H9 (cell line): ENCODE data around the gene HOXB1. TPM values are rescaled to one million over a fixed set of nuclear protein-coding genes. Genes with fewer than 3 reads are reported as not detected.

Experiments used
- DNase-seq: peaks from one replicate; pipeline ENCODE4 v3.0.0-alpha.2; 2017
- H2AFZ ChIP-seq: one replicate; pipeline ENCODE4 v1.6.1; 2013; ENCODE audit warnings: mild to moderate bottlenecking, low read length, control low read depth, moderate library complexity
- H2AK5ac ChIP-seq: 2 replicates; pipeline ENCODE4 v1.6.1; 2013; ENCODE audit warnings: low read length, control low read depth, mixed read lengths; ENCODE audit not compliant: insufficient read length
- H2BK120ac ChIP-seq: one replicate; pipeline ENCODE4 v1.6.1; 2013; ENCODE audit warnings: low read depth, mild to moderate bottlenecking, low read length, control low read depth, inconsistent platforms; ENCODE audit not compliant: poor library complexity, severe bottlenecking
- H2BK12ac ChIP-seq: 2 replicates; pipeline ENCODE4 v1.6.1; 2013; ENCODE audit warnings: low read length, control low read depth, mixed read lengths, low read depth; ENCODE audit not compliant: insufficient read length
- H2BK15ac ChIP-seq: 2 replicates; pipeline ENCODE4 v1.6.1; 2013; ENCODE audit warnings: low read depth, low read length, control low read depth
- H2BK20ac ChIP-seq: one replicate; pipeline ENCODE4 v1.6.1; 2013; ENCODE audit warnings: low read depth, mild to moderate bottlenecking, low read length, control low read depth, inconsistent platforms; ENCODE audit not compliant: poor library complexity, severe bottlenecking
- H2BK5ac ChIP-seq: 2 replicates; pipeline ENCODE4 v1.6.1; 2013; ENCODE audit warnings: low read length, control low read depth, mixed read lengths; ENCODE audit not compliant: insufficient read length
- H3K14ac ChIP-seq: 2 replicates; pipeline ENCODE4 v1.6.1; 2013; ENCODE audit warnings: low read length, control low read depth; ENCODE audit not compliant: insufficient read depth
- H3K18ac ChIP-seq: 2 replicates; pipeline ENCODE4 v1.6.1; 2013; ENCODE audit warnings: low read depth, mild to moderate bottlenecking, mixed read lengths, low read length, control low read depth; ENCODE audit not compliant: insufficient read length
- H3K23ac ChIP-seq: 2 replicates; pipeline ENCODE4 v1.6.1; 2013; ENCODE audit warnings: low read length, control low read depth, mixed read lengths, low read depth; ENCODE audit not compliant: insufficient read length
- H3K23me2 ChIP-seq: 2 replicates; pipeline ENCODE4 v1.6.1; 2013; ENCODE audit warnings: low read depth, mild to moderate bottlenecking, mixed read lengths, low read length, control low read depth; ENCODE audit not compliant: insufficient read length, poor library complexity, severe bottlenecking
- H3K27ac ChIP-seq: 2 replicates; pipeline ENCODE4 v1.5.1; 2013; ENCODE audit warnings: low read length, control low read depth, mixed read lengths, low read depth; ENCODE audit not compliant: insufficient read length
- H3K27me3 ChIP-seq: 2 replicates; pipeline ENCODE4 v1.6.1; 2013; ENCODE audit warnings: low read length, control low read depth, inconsistent platforms; ENCODE audit not compliant: insufficient read depth
- H3K4ac ChIP-seq: 2 replicates; pipeline ENCODE4 v1.6.1; 2013; ENCODE audit warnings: low read depth, mild to moderate bottlenecking, control low read depth, inconsistent platforms, low read length, moderate library complexity
- H3K4me1 ChIP-seq: 2 replicates; pipeline ENCODE4 v1.6.1; 2013; ENCODE audit warnings: low read length, control low read depth, inconsistent platforms; ENCODE audit not compliant: insufficient read depth
- H3K4me2 ChIP-seq: 2 replicates; pipeline ENCODE4 v1.6.1; 2013; ENCODE audit warnings: low read length, control low read depth, mixed read lengths; ENCODE audit not compliant: insufficient read length, insufficient read depth
- H3K56ac ChIP-seq: 2 replicates; pipeline ENCODE4 v1.6.1; 2013; ENCODE audit warnings: low read depth, mild to moderate bottlenecking, mixed read lengths, low read length, control low read depth; ENCODE audit not compliant: insufficient read length
- H3K79me1 ChIP-seq: 2 replicates; pipeline ENCODE4 v1.6.1; 2013; ENCODE audit warnings: low read depth, mild to moderate bottlenecking, moderate library complexity, low read length, control low read depth, inconsistent platforms; ENCODE audit not compliant: insufficient read depth, poor library complexity, severe bottlenecking
- H3K79me2 ChIP-seq: 2 replicates; pipeline ENCODE4 v1.6.1; 2013; ENCODE audit warnings: low read length, control low read depth, inconsistent platforms; ENCODE audit not compliant: insufficient read depth
- H3K9ac ChIP-seq: 2 replicates; pipeline ENCODE4 v1.6.1; 2013; ENCODE audit warnings: low read length, control low read depth, mixed read lengths; ENCODE audit not compliant: insufficient read length; ENCODE audit errors: extremely low read depth
- H3K9me3 ChIP-seq: one replicate; pipeline ENCODE4 v1.6.1; 2013; ENCODE audit warnings: low read depth, low read length, inconsistent platforms; ENCODE audit not compliant: control insufficient read depth
- H3T11ph ChIP-seq: one replicate; pipeline ENCODE4 v1.6.1; 2013; ENCODE audit warnings: mild to moderate bottlenecking, low read length, control low read depth, inconsistent platforms
- H4K20me1 ChIP-seq: one replicate; pipeline ENCODE4 v1.6.1; 2013; ENCODE audit not compliant: control insufficient read depth, insufficient read length, insufficient read depth
- H4K5ac ChIP-seq: 2 replicates; pipeline ENCODE4 v1.6.1; 2013; ENCODE audit warnings: low read depth, mild to moderate bottlenecking, mixed read lengths, low read length, control low read depth; ENCODE audit not compliant: insufficient read length
- H4K8ac ChIP-seq: replicated peaks from 2 replicates; pipeline ENCODE4 v1.6.1; 2013; ENCODE audit warnings: low read length, control low read depth, mixed read lengths, low read depth; ENCODE audit not compliant: insufficient read length
- H4K91ac ChIP-seq: 2 replicates; pipeline ENCODE4 v1.6.1; 2013; ENCODE audit warnings: low read depth, mild to moderate bottlenecking, moderate library complexity, mixed read lengths, low read length, control low read depth; ENCODE audit not compliant: insufficient read length
- H3K27ac Mint-ChIP-seq, 3 experiments: 2 replicates in 2 of 3; 3 replicates in 1 of 3; pipeline ENCODE4 v1.8.0; 2020 to 2021; ENCODE audit warnings: mixed read lengths in 3 of 3, mild to moderate bottlenecking in 1 of 3, moderate library complexity in 1 of 3
- H3K27me3 Mint-ChIP-seq: 2 replicates; pipeline ENCODE4 v1.8.0; 2021; ENCODE audit warnings: low read depth, mild to moderate bottlenecking, moderate library complexity, mixed read lengths
- H3K36me3 Mint-ChIP-seq, 3 experiments: 2 replicates in 2 of 3; 3 replicates in 1 of 3; pipeline ENCODE4 v1.8.0; 2020 to 2021; ENCODE audit warnings: low read depth in 3 of 3, mixed read lengths in 3 of 3; ENCODE audit not compliant: insufficient read depth in 1 of 3
- H3K4me1 Mint-ChIP-seq, 2 experiments: 2 replicates each; pipeline ENCODE4 v1.8.0; 2020; ENCODE audit warnings: mixed read lengths in 2 of 2
- H3K4me3 Mint-ChIP-seq, 2 experiments: 2 replicates in 1 of 2; 3 replicates in 1 of 2; pipeline ENCODE4 v1.8.0; 2020 to 2021; ENCODE audit warnings: mild to moderate bottlenecking in 2 of 2, mixed read lengths in 2 of 2, moderate library complexity in 1 of 2
- H3K9me3 Mint-ChIP-seq, 2 experiments: 2 replicates in 1 of 2; 3 replicates in 1 of 2; pipeline ENCODE4 v1.8.0; 2020; ENCODE audit warnings: mild to moderate bottlenecking in 2 of 2, mixed read lengths in 2 of 2, moderate library complexity in 1 of 2
- WGBS: extraction: QIAGEN DNeasy Blood & Tissue Kit; methylation state at CpG from one replicate; pipeline ENCODE4 v1.1.7; 2013; ENCODE audit warnings: missing lambda C conversion rate, low lambda C conversion rate, mixed read lengths; ENCODE audit not compliant: insufficient read length; ENCODE audit errors: extremely low coverage; 5-methylcytosine and 5-hydroxymethylcytosine counted together
- total RNA-seq: library from RNA; stranded (reverse); gene quantifications from 2 replicates; pipeline ENCODE4 v1.2.1, GENCODE V29; 2021
- TF ChIP-seq, protein P1 (sequence below): fragments of 200-600 bp; sonication (generic); conservative IDR thresholded peaks from 3 replicates; pipeline ENCODE4 v1.8.0; 2021; ENCODE audit warnings: antibody characterized with exemption, mild to moderate bottlenecking

HOXB1 gene
- total RNA-seq, 1 experiment from 2014 or later, result not detected

- H3K79me2 ChIP-seq, result no peaks in the 10 kb centered on the region
- H2BK20ac ChIP-seq, result no peak overlapping the region
- Mint-ChIP-seq H3K9me3 (peaks cover 3 to 20% of the 10 kb centered on the region in 2 experiments; a peak in 4 of 5 replicates), H3K27me3 (peaks cover 99% of the 10 kb centered on the region), H3K4me1 (peaks cover 40 to 69% of the 10 kb centered on the region in 2 experiments), H3K36me3 (no peaks in the 10 kb centered on the region; a peak in 1 of 7 replicates), H3K27ac (no peak overlapping the region), H3K4me3 (peak overlapping the region in 1 of 2 experiments; percentile 31; a peak in 1 of 5 replicates)
- no peak for DNase-seq
- H2BK15ac ChIP-seq, result no peak overlapping the region
- no peak overlapping the region for H2BK5ac ChIP-seq
- H2BK120ac ChIP-seq, result no peak overlapping the region
- no peak overlapping the region for H3K23ac ChIP-seq
- H4K5ac ChIP-seq, result no peak overlapping the region
- H3K9me3 ChIP-seq, result no peaks in the 10 kb centered on the region
- no peaks in the 10 kb centered on the region for H3K79me1 ChIP-seq
- H3K4me1 ChIP-seq, result peaks cover 3% of the 10 kb centered on the region; the same call in 1 of the 2 replicates
- no peak overlapping the region for H2BK12ac ChIP-seq
- TF ChIP-seq, protein P1, sequence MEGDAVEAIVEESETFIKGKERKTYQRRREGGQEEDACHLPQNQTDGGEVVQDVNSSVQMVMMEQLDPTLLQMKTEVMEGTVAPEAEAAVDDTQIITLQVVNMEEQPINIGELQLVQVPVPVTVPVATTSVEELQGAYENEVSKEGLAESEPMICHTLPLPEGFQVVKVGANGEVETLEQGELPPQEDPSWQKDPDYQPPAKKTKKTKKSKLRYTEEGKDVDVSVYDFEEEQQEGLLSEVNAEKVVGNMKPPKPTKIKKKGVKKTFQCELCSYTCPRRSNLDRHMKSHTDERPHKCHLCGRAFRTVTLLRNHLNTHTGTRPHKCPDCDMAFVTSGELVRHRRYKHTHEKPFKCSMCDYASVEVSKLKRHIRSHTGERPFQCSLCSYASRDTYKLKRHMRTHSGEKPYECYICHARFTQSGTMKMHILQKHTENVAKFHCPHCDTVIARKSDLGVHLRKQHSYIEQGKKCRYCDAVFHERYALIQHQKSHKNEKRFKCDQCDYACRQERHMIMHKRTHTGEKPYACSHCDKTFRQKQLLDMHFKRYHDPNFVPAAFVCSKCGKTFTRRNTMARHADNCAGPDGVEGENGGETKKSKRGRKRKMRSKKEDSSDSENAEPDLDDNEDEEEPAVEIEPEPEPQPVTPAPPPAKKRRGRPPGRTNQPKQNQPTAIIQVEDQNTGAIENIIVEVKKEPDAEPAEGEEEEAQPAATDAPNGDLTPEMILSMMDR, result no peak
- no peak overlapping the region for H3K9ac ChIP-seq
- no CpG with 5 or more reads among the region's 10 CpGs for WGBS
- no peak overlapping the region for H2AFZ ChIP-seq
- H3K4me2 ChIP-seq, result no peak overlapping the region
- H4K8ac ChIP-seq, result no peak overlapping the region
- no peak overlapping the region for H3K4ac ChIP-seq
- H4K20me1 ChIP-seq, result peaks cover 2% of the 10 kb centered on the region
- H4K91ac ChIP-seq, result no peak overlapping the region
- no peak overlapping the region for H2AK5ac ChIP-seq
- no peak overlapping the region for H3T11ph ChIP-seq
- H3K18ac ChIP-seq, result no peak overlapping the region
- H3K27ac ChIP-seq, result no peak overlapping the region
- H3K56ac ChIP-seq, result no peak overlapping the region
- H3K27me3 ChIP-seq, result peaks cover 92% of the 10 kb centered on the region
- H3K14ac ChIP-seq, result no peak overlapping the region
- peaks cover 2% of the 10 kb centered on the region for H3K23me2 ChIP-seq
Measured at GRCh38 chr17:48546924-48547807, 16.4 kb upstream of the HOXB1 start.
